MG63 (cell line): ENCODE measurements around the gene GPR107. TPM values are rescaled to one million over a fixed set of nuclear protein-coding genes. Genes with fewer than 3 reads are reported as not detected.

Source experiments
- DNase-seq: peaks from one replicate; pipeline ENCODE4 v3.0.0-alpha.2; 2020
- H3K27me3 ChIP-seq: fragments of 250-450 bp; sonication (Bioruptor Pico); 2 replicates; pipeline ENCODE4 v1.5.1; 2020; ENCODE audit warnings: mild to moderate bottlenecking, moderate library complexity
- H3K36me3 ChIP-seq: fragments of 250-450 bp; sonication (Bioruptor Pico); 2 replicates; pipeline ENCODE4 v1.5.1; 2020; ENCODE audit warnings: mild to moderate bottlenecking, moderate library complexity
- H3K4me3 ChIP-seq: fragments of 250-450 bp; sonication (Bioruptor Pico); 2 replicates; pipeline ENCODE4 v1.5.1; 2020; ENCODE audit warnings: mild to moderate bottlenecking, moderate library complexity
- H3K9me3 ChIP-seq: fragments of 250-450 bp; sonication (Bioruptor Pico); 2 replicates; pipeline ENCODE4 v1.5.1; 2020; ENCODE audit warnings: mild to moderate bottlenecking, moderate library complexity
- total RNA-seq: library from RNA; depleted of rRNA; stranded (reverse); fragments of >200 nt; shearing (Covaris generic); gene quantifications from 2 replicates; pipeline ENCODE4 v1.2.3, GENCODE V29; 2014; ENCODE audit warnings: low replicate concordance

GPR107 gene
- total RNA-seq, 1 experiment from 2014 or later = 10.9 TPM

DNA sequence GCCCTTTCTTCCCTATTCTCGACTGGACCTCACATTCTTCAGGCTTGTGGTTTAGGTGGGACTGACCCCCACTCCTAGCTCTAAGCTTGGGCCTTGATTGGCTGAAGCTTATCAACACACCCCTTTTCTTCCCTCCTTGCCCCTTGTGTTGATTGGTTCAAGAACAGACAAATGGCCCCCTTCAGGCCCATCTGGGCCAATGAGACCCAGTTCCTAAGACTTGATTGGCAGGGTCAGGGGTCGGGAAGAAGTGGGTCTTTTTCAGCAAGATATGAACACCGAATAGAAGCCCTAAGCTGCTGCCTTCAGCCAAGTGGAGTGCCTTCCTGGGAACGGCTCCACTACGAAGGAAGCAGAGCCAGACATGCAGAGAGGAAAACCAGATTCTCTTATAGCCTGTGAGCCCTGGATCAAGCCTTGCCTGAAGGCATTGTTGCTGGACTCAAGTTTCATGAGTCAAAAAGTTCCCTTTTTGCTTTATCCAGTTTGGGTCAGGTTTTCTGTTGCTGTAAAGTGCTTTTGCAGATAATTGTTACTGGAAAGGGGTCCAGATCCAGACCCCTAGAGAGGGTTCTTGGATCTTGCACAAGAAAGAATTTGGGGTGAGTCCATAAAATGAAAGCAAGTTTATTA is 96.1 kb downstream of the GPR107 start:
- no peaks in the 10 kb centered on the region for H3K9me3 ChIP-seq
- H3K27me3 ChIP-seq = peaks cover 2% of the 10 kb centered on the region; the same call in 1 of the 2 replicates
- no peak overlapping the region for H3K4me3 ChIP-seq
- H3K36me3 ChIP-seq = no peaks in the 10 kb centered on the region
- DNase-seq = no peak

- DNase-seq = peak; percentile 60
- no peaks in the 10 kb centered on the region for H3K36me3 ChIP-seq
- H3K4me3 ChIP-seq = no peak overlapping the region
- H3K9me3 ChIP-seq = no peaks in the 10 kb centered on the region
- peaks cover 2% of the 10 kb centered on the region; the same call in 1 of the 2 replicates for H3K27me3 ChIP-seq
Measured at GRCh38 chr9:130150779-130151382, 97.2 kb downstream of the GPR107 start.

DNA sequence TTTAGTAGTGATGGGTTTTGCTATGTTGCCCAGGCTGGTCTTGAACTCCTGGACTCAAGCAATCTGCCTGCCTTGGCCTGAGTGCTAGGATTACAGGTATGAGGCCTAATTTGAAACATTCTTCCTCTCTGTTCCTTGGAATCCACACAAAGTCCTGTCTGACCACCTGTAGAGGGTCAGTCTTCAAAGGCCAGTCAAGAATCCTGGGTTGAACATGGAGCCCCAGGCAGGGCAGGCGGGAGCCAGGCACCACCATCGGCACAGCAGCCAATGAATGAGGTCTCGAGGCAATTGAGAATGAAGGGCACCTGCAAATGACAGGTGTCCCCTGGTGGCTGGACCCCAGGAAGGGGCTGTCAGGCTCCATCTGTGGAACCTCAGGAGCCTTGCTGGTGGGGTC is 101.1 kb downstream of the GPR107 start:
- Histone ChIP-seq H3K36me3 (no peaks in the 10 kb centered on the region), H3K9me3 (no peaks in the 10 kb centered on the region), H3K4me3 (no peak overlapping the region), H3K27me3 (no peaks in the 10 kb centered on the region)
- no peak for DNase-seq

- H3K27me3 ChIP-seq = no peaks in the 10 kb centered on the region
- no peaks in the 10 kb centered on the region for H3K36me3 ChIP-seq
- no peak for DNase-seq
- no peak overlapping the region for H3K4me3 ChIP-seq
- no peaks in the 10 kb centered on the region for H3K9me3 ChIP-seq
Measured at GRCh38 chr9:130155647-130156046, 101.9 kb downstream of the GPR107 start.

DNA sequence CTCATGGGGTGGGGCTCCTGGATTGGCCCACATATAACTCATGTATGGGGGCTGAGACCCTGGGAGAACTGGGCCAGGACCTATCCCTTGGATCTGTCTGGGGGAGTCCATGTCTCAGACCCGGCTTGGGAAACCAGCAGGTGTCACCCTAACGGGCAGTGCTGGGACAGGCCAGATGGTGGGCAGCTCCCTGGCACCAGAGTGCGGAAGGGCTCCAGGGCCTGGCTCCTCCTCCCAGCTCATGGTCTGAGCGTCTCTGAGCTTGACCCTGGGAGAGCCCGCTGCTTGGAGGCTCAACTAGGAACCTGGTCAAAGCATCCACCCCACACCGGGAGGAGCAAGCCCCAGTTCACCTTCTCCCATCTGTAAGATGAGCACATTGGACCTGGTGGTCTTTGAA is 103.0 kb downstream of the GPR107 start:
- Histone ChIP-seq H3K27me3 (no peaks in the 10 kb centered on the region), H3K9me3 (no peaks in the 10 kb centered on the region), H3K36me3 (no peaks in the 10 kb centered on the region), H3K4me3 (no peak overlapping the region)
- peak; percentile 18 for DNase-seq

DNA sequence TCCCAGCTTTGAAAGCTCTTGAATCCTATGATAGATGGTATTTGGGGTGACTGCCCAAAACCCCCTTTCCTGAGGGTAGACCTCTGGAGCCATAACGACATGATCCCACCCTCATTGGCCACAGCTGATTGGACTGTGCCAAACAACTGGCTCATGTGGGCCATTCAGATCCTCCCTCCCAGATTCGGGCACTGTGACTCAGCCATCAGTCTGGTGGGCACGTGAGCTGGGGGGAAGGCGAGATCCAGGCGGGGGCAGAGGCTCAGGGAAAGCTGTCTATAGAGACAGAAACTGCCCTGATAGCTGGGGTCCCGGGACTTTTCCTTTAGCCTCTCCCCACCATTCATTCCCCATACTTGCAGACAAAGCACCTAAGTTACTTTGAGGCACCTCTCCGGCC is 103.4 kb downstream of the GPR107 start:
- Histone ChIP-seq H3K36me3 (no peaks in the 10 kb centered on the region), H3K9me3 (no peaks in the 10 kb centered on the region), H3K4me3 (no peak overlapping the region), H3K27me3 (no peaks in the 10 kb centered on the region)
- no peak for DNase-seq

DNA sequence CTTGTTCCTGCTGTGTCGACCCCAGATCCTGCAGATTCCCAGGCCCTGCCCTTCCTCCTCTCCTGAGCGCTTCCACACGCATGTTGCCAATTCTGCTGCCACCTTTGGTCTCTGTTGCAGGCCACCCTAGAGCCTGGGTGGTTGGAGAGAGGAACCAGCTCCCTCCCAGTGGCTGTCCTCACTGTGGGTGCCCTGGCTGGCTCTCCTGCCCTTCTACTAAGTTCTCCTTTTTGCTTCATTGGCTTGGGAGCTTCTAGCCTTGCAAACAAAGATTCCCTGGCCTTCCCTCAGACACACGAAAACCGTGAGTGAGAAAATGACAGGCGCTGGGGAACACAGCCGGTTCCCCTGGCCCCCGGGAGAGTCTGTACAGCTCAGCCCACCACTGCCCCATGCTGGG is 104.3 kb downstream of the GPR107 start:
- H3K9me3 ChIP-seq = no peaks in the 10 kb centered on the region
- DNase-seq = no peak
- no peaks in the 10 kb centered on the region for H3K27me3 ChIP-seq
- H3K36me3 ChIP-seq = no peaks in the 10 kb centered on the region
- H3K4me3 ChIP-seq = no peak overlapping the region

DNA sequence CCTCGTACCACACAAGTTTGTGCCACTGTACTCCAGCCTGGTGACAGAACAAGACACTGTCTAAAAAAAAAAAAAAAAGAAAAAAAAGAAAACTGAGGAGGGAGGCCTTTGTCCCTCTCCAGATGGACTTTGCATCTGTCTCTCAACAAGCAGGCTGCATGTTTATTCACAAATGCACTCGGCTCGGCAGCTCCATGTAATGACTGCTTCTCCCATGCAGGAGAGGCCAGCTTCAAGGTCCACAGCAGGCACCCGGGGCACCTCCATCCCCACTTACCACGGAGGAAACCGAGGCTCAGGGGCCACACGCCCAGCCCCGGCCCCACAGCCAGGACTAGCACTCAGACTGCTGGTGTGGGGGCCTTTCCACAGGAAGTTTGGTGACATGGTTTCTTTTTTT is 105.4 kb downstream of the GPR107 start:
- Histone ChIP-seq H3K4me3 (no peak overlapping the region), H3K36me3 (no peaks in the 10 kb centered on the region), H3K9me3 (no peaks in the 10 kb centered on the region), H3K27me3 (no peaks in the 10 kb centered on the region)
- no peak for DNase-seq

- no peak overlapping the region for H3K4me3 ChIP-seq
- no peaks in the 10 kb centered on the region for H3K36me3 ChIP-seq
- H3K9me3 ChIP-seq = no peaks in the 10 kb centered on the region
- DNase-seq = peak; percentile 31
- H3K27me3 ChIP-seq = no peaks in the 10 kb centered on the region
Measured at GRCh38 chr9:130159915-130160670, 106.4 kb downstream of the GPR107 start.

DNA sequence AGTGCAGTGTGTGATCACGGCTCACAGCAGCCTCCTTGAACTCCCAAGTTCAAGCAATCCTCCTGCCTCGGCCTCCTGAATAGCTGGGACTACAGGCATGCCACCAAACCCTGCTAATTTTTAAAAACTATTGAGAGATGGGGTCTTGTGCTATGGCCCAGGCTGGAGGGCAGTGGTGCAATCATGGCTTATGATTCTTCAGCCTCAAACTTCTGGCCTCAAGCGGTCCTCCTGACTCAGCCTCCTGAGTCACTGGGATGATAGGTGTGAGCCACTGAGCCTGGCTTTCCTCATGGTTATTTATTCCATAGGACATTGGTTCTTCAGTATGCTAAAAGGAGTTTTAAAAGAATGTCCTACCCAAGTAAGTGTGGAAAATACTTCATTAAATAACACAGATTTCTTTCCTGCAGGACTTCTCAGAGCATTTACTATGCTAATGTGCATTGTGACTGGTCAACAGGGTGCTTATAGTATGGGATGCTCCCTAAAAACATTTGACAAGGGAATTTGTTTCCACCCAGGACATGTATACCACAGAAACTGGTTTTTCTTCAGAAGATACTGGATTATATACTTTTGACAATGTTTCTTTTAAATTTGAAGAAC is 107.3 kb downstream of the GPR107 start:
- DNase-seq = no peak
- H3K4me3 ChIP-seq = no peak overlapping the region
- no peaks in the 10 kb centered on the region for H3K9me3 ChIP-seq
- H3K36me3 ChIP-seq = no peaks in the 10 kb centered on the region
- H3K27me3 ChIP-seq = no peaks in the 10 kb centered on the region

- Histone ChIP-seq H3K27me3 (no peaks in the 10 kb centered on the region), H3K36me3 (no peaks in the 10 kb centered on the region), H3K9me3 (no peaks in the 10 kb centered on the region), H3K4me3 (no peak overlapping the region)
- no peak for DNase-seq
Measured at GRCh38 chr9:130165579-130165978, 111.9 kb downstream of the GPR107 start.

GRCh38 chr9:130166399-130166798 is 112.7 kb downstream of the GPR107 start:
- DNase-seq = no peak
- Histone ChIP-seq H3K4me3 (no peak overlapping the region), H3K27me3 (no peaks in the 10 kb centered on the region)

DNA sequence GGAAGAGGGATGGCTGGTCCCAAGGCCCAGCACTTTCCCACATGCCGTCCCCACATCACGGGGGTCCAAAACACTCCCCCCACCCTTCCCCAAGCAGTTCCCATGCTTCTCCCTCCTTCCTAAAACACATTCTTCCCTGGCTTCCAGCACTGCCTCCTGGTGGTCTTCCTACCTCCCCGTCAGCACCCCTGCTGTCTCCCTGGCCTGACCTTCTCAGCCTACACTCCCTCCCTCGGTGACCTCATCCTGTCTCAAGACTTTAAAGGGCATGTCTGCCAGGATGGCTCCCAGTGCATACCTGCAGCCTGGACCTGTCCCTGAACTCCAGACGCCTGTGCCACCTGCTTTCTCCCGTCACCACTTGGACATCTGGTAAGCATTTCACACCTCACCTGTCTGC is 114.2 kb downstream of the GPR107 start:
- H3K36me3 ChIP-seq = no peaks in the 10 kb centered on the region
- H3K9me3 ChIP-seq = no peaks in the 10 kb centered on the region
- no peaks in the 10 kb centered on the region for H3K27me3 ChIP-seq
- no peak for DNase-seq
- no peak overlapping the region for H3K4me3 ChIP-seq

More at GRCh38 chr9:130166399-130166798, 112.7 kb downstream of the GPR107 start:
- Histone ChIP-seq H3K36me3 (no peaks in the 10 kb centered on the region), H3K9me3 (no peaks in the 10 kb centered on the region)

DNA sequence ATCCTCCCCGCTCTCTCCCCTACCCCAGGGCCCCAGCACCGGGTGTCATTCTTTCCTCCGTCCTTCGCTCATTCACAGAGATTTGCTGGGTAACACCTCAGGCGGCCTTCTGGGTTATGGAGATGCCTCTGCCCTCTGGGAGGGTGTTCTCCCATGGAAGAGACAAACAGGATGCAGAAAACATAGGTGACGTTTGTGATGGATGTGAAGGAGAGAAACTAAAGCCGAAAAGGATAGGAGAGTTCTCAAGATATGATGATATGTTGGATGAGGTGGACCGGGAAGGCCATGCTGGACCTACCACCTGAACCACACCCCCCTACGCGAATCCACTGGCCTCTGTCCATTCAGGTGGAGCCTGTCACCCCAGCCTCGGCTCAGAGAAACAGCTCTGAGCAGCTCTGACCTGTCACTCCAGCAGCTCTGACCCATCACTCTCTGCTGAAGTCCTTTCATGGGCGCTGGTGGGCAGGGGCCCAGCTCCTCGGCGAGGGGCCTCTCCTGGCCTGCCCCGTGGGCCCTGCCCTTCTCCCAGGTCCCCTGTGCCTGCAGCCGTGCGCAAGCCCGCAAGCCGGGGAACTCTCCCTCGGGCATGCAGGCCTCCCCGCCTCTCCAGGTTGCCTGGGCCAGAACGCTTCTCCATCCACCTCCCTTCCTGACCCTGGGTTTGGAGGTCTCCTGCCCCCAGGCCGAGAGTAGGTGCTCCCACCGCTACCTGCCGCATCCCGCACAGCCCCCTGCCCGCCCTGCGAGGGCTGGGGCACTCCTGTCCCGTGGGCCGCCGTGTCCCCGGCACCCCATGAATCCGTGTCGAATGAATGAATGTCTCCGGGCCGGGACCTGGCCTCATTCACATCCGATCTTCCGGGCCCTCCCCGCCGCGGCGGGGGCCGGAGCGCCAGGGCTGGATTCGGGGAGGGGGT is 117.8 kb downstream of the GPR107 start:
- Histone ChIP-seq H3K27me3 (no peaks in the 10 kb centered on the region), H3K36me3 (no peaks in the 10 kb centered on the region; the same call in 1 of the 2 replicates), H3K4me3 (peak overlapping the region; percentile 32), H3K9me3 (no peaks in the 10 kb centered on the region)
- DNase-seq = no peak

DNA sequence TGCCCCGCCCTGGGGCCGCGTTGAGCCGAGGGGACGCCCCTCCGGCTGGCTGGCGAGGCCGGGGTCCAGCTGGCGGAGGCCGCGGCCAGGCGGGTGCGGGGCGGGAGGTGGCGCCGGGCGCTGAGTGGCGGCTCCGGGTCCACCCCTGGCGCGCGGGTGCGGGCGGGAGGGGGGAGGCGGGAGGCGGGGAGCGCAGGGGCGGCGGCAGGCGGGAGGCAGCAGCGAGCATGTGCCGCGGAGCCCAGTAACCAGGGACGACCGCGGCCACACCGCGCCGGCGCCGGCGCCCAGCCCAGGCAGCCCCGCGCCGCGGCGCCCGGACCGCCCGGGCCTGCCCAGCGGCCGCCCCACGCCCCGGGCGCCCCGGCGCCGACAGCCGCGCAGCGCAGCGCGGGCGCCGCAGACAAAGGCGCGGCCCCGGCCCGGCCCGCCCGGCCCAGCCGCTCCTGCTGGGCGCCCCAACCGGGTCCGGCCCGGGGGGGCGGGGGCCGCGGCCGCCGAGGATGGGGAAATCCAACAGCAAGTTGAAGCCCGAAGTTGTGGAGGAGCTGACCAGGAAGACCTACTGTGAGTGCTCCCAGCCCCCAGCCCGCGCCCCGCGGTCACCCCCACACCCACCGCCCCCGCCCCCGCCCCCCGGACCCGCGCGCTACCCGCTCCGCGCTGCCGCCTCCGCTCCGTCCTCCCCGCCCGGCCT is 118.6 kb downstream of the GPR107 start, which contains the start of gene NCS1:
TSS of gene NCS1 (plus strand) at position 244 of the 697 bp plus-strand sequence. CDS start at position 504, 260 bp downstream.
- no peaks in the 10 kb centered on the region for H3K9me3 ChIP-seq
- no peaks in the 10 kb centered on the region; the same call in none of the 2 replicates for H3K36me3 ChIP-seq
- DNase-seq = peak; percentile 86
- peak within 1 kb of the TSS; percentile 63 for H3K4me3 ChIP-seq
- no peaks in the 10 kb centered on the region for H3K27me3 ChIP-seq
